Subcutaneous adipose tissue (tissue), 4 donors: Measurements from ENCODE around the gene SLC22A7. TPM values are rescaled to one million over a fixed set of nuclear protein-coding genes. Genes with fewer than 3 reads are reported as not detected.

Source experiments
- CTCF ChIP-seq: fragments of 450-650 bp; IDR thresholded peaks from one replicate; pipeline ENCODE4 v1.5.1; 2016; ENCODE audit warnings: low read depth, mild to moderate bottlenecking, control low read depth, antibody characterized with exemption, moderate library complexity
- total RNA-seq, 4 donors: library from RNA; depleted of rRNA; stranded (reverse); fragments of >200 nt; gene quantifications; one replicate each; pipeline ENCODE4 v1.1.0, GENCODE V29; 2016

SLC22A7 gene
- total RNA-seq, 4 donors from 2014 or later: not detected

DNA sequence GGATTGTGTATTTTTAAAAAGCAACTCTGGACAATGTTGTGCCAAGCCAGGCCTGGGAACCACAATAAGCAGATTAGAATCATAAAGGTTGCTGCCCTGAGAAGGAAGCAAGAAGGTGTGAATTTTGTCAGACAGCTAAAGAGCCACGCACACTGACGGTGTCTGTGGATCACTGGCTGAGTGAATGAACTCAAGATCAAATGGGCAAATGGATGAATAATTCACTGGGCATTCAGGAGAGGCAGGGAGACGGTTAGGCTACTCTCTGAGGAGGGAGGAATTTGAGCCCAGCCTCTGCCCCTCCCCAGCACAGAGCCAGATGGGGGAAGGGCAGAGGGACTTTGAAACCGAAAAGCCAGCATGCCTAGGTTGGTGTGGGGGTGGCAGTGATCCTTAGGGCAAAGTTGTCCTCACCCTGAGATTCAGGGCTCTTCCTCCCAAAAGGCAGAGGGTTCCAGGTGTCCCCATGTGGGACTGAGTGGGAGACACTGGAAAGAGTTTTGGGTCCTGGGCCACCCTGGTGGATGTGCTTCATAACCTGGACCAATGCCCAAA lies 19.5 kb upstream of the SLC22A7 start:
- no peak for TF ChIP-seq CTCF

GRCh38 chr6:43280234-43280633 lies 17.8 kb upstream of the SLC22A7 start:
- TF ChIP-seq CTCF: no peak

GRCh38 chr6:43282060-43282459 lies 16.0 kb upstream of the SLC22A7 start:
- TF ChIP-seq CTCF: no peak

DNA sequence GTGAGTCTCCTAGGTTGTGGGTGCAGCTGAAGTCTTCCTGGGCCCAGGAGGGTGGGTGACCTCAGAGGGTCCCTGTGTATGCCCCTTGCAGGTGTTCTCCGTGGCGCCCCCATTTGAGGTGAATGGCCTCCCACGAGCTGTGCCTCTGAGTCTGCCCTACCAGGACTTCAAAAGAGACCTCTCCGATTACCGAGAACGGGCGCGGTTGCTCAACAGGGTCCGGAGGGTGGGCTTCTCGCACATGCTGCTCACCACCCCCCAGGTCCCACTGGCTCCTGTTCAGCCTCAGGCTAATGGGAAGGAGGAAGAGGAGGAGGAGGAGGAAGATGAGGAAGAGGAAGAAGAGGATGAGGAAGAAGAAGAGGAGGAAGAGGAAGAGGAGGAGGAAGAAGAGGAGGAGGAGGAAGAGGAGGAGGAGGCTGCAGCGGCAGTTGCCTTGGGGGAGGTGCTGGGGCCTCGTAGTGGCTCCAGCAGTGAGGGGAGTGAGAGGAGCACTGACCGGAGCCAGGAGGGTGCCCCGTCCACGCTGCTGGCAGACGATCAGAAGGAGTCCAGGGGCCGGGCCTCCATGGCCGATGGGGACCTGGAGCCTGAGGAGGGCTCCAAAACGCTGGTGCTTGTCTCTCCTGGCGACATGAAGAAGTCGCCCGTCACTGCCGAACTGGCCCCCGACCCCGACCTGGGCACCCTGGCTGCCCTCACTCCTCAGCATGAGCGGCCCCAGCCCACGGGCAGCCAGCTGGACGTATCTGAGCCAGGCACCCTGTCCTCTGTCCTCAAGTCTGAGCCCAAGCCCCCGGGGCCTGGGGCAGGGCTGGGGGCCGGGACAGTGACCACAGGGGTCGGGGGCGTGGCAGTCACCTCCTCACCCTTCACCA lies 15.2 kb upstream of the SLC22A7 start:
- TF ChIP-seq CTCF: no peak

- no peak for TF ChIP-seq CTCF
Measured at GRCh38 chr6:43283514-43283901, 14.6 kb upstream of the SLC22A7 start.

DNA sequence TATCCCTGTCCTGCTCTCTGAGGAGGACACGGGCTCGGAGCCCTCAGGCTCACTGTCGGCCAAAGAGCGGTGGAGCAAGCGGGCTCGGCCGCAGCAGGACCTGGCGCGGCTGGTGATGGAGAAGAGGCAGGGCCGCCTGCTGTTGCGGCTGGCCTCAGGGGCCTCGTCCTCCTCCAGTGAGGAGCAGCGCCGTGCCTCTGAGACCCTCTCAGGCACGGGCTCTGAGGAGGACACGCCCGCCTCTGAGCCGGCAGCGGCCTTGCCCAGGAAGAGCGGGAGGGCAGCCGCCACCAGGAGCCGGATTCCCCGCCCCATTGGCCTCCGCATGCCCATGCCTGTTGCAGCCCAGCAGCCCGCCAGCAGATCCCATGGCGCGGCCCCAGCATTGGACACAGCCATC lies 14.2 kb upstream of the SLC22A7 start:
- TF ChIP-seq CTCF: no peak

GRCh38 chr6:43284991-43285781 lies 12.9 kb upstream of the SLC22A7 start:
- no peak for TF ChIP-seq CTCF
